Muscle layer of colon (tissue), 2 donors: ENCODE measurements around the gene PTPRR.

ENCODE experiments used
- H3K27ac ChIP-seq: one replicate; pipeline ENCODE4 v1.7.0; 2013; ENCODE audit warnings: low read depth, mild to moderate bottlenecking, low read length, moderate library complexity
- H3K27me3 ChIP-seq, 2 donors: one replicate each; pipeline ENCODE4 v1.7.0; 2013; ENCODE audit warnings: low read length in 2 of 2, mild to moderate bottlenecking in 2 of 2; ENCODE audit not compliant: insufficient read depth in 2 of 2, control insufficient read depth in 1 of 2
- H3K36me3 ChIP-seq: one replicate; pipeline ENCODE4 v1.7.0; 2013; ENCODE audit warnings: mild to moderate bottlenecking, low read length; ENCODE audit not compliant: insufficient read depth
- H3K4me1 ChIP-seq: one replicate; pipeline ENCODE4 v1.7.0; 2013; ENCODE audit warnings: mild to moderate bottlenecking, low read length; ENCODE audit not compliant: insufficient read depth
- H3K4me3 ChIP-seq, 2 donors: one replicate each; pipeline ENCODE4 v1.7.0; 2013; ENCODE audit warnings: low read length in 2 of 2, low read depth in 1 of 2, mild to moderate bottlenecking in 1 of 2, moderate library complexity in 1 of 2
- H3K9ac ChIP-seq: one replicate; pipeline ENCODE4 v1.7.0; 2013; ENCODE audit warnings: low read length
- H3K9me3 ChIP-seq: one replicate; pipeline ENCODE4 v1.7.0; 2013; ENCODE audit warnings: mild to moderate bottlenecking, low read length
- donor health status: abdominal sarcoma.
- donor health status: Adenocarcinoma of cecum.

Gene PTPRR

GRCh38 chr12:70853326-70853725 is 67.2 kb downstream of the PTPRR start:
- Histone ChIP-seq H3K27me3 (no peaks in the 10 kb centered on the region), H3K36me3 (no peaks in the 10 kb centered on the region), H3K27ac (no peak overlapping the region), H3K4me1 (no peaks in the 10 kb centered on the region), H3K9me3 (no peaks in the 10 kb centered on the region), H3K9ac (no peak overlapping the region), H3K4me3 (no peak overlapping the region)

GRCh38 chr12:70852416-70853150 is 68.0 kb downstream of the PTPRR start:
- Histone ChIP-seq H3K36me3 (no peaks in the 10 kb centered on the region), H3K4me3 (no peak overlapping the region), H3K9me3 (no peaks in the 10 kb centered on the region), H3K27ac (no peak overlapping the region), H3K9ac (no peak overlapping the region), H3K4me1 (no peaks in the 10 kb centered on the region), H3K27me3 (no peaks in the 10 kb centered on the region)

- no peaks in the 10 kb centered on the region for H3K4me1 ChIP-seq
- no peaks in the 10 kb centered on the region for H3K36me3 ChIP-seq
- H3K27me3 ChIP-seq = no peaks in the 10 kb centered on the region
- H3K9ac ChIP-seq = no peak overlapping the region
- H3K27ac ChIP-seq = no peak overlapping the region
- no peak overlapping the region for H3K4me3 ChIP-seq
- no peaks in the 10 kb centered on the region for H3K9me3 ChIP-seq
Observed at GRCh38 chr12:70849265-70849960, 71.1 kb downstream of the PTPRR start.

- Histone ChIP-seq H3K27ac (no peak overlapping the region), H3K4me1 (no peaks in the 10 kb centered on the region), H3K9ac (no peak overlapping the region), H3K9me3 (no peaks in the 10 kb centered on the region), H3K36me3 (no peaks in the 10 kb centered on the region), H3K27me3 (no peaks in the 10 kb centered on the region), H3K4me3 (no peak overlapping the region)
Observed at GRCh38 chr12:70847871-70848270, 72.7 kb downstream of the PTPRR start.

GRCh38 chr12:70845268-70845667 is 75.3 kb downstream of the PTPRR start:
- Histone ChIP-seq H3K36me3 (no peaks in the 10 kb centered on the region), H3K27ac (no peak overlapping the region), H3K4me3 (no peak overlapping the region), H3K9me3 (no peaks in the 10 kb centered on the region), H3K4me1 (no peaks in the 10 kb centered on the region), H3K27me3 (no peaks in the 10 kb centered on the region), H3K9ac (no peak overlapping the region)

GRCh38 chr12:70843363-70843762 is 77.2 kb downstream of the PTPRR start:
- Histone ChIP-seq H3K36me3 (no peaks in the 10 kb centered on the region), H3K27ac (no peak overlapping the region), H3K4me3 (no peak overlapping the region)

GRCh38 chr12:70842942-70843341 is 77.6 kb downstream of the PTPRR start:
- Histone ChIP-seq H3K9me3 (no peaks in the 10 kb centered on the region), H3K4me1 (no peaks in the 10 kb centered on the region), H3K27me3 (no peaks in the 10 kb centered on the region), H3K36me3 (no peaks in the 10 kb centered on the region), H3K4me3 (no peak overlapping the region), H3K9ac (no peak overlapping the region), H3K27ac (no peak overlapping the region)

More at GRCh38 chr12:70843363-70843762, 77.2 kb downstream of the PTPRR start:
- Histone ChIP-seq H3K9ac (no peak overlapping the region), H3K27me3 (no peaks in the 10 kb centered on the region), H3K4me1 (no peaks in the 10 kb centered on the region), H3K9me3 (no peaks in the 10 kb centered on the region)

- H3K27me3 ChIP-seq = no peaks in the 10 kb centered on the region
- H3K9ac ChIP-seq = no peak overlapping the region
- H3K36me3 ChIP-seq = no peaks in the 10 kb centered on the region
- no peaks in the 10 kb centered on the region for H3K9me3 ChIP-seq
- no peak overlapping the region for H3K4me3 ChIP-seq
- no peaks in the 10 kb centered on the region for H3K4me1 ChIP-seq
- no peak overlapping the region for H3K27ac ChIP-seq
Observed at GRCh38 chr12:70842136-70842535, 78.4 kb downstream of the PTPRR start.

GRCh38 chr12:70840656-70841350 is 79.7 kb downstream of the PTPRR start:
- Histone ChIP-seq H3K4me3 (no peak overlapping the region), H3K9ac (no peak overlapping the region), H3K4me1 (no peaks in the 10 kb centered on the region), H3K27ac (no peak overlapping the region), H3K36me3 (no peaks in the 10 kb centered on the region), H3K9me3 (no peaks in the 10 kb centered on the region), H3K27me3 (no peaks in the 10 kb centered on the region)

GRCh38 chr12:70839544-70839943 is 81.0 kb downstream of the PTPRR start:
- no peaks in the 10 kb centered on the region for H3K36me3 ChIP-seq
- no peaks in the 10 kb centered on the region for H3K4me1 ChIP-seq
- no peak overlapping the region for H3K4me3 ChIP-seq
- H3K27me3 ChIP-seq = no peaks in the 10 kb centered on the region
- no peak overlapping the region for H3K9ac ChIP-seq
- H3K9me3 ChIP-seq = no peaks in the 10 kb centered on the region
- H3K27ac ChIP-seq = no peak overlapping the region

- Histone ChIP-seq H3K36me3 (no peaks in the 10 kb centered on the region), H3K4me3 (no peak overlapping the region), H3K9ac (no peak overlapping the region), H3K4me1 (no peaks in the 10 kb centered on the region), H3K9me3 (no peaks in the 10 kb centered on the region), H3K27ac (no peak overlapping the region), H3K27me3 (no peaks in the 10 kb centered on the region)
Observed at GRCh38 chr12:70838127-70838526, 82.4 kb downstream of the PTPRR start.
